H9 (cell line): ENCODE data around the gene SRGAP3. TPM values are rescaled to one million over a fixed set of nuclear protein-coding genes. Genes with fewer than 3 reads are reported as not detected.

ENCODE experiments used
- DNase-seq: peaks from one replicate; pipeline ENCODE4 v3.0.0-alpha.2; 2017
- H2AFZ ChIP-seq: one replicate; pipeline ENCODE4 v1.6.1; 2013; ENCODE audit warnings: mild to moderate bottlenecking, low read length, control low read depth, moderate library complexity
- H2AK5ac ChIP-seq: 2 replicates; pipeline ENCODE4 v1.6.1; 2013; ENCODE audit warnings: low read length, control low read depth, mixed read lengths; ENCODE audit not compliant: insufficient read length
- H2BK120ac ChIP-seq: one replicate; pipeline ENCODE4 v1.6.1; 2013; ENCODE audit warnings: low read depth, mild to moderate bottlenecking, low read length, control low read depth, inconsistent platforms; ENCODE audit not compliant: poor library complexity, severe bottlenecking
- H2BK12ac ChIP-seq: 2 replicates; pipeline ENCODE4 v1.6.1; 2013; ENCODE audit warnings: low read length, control low read depth, mixed read lengths, low read depth; ENCODE audit not compliant: insufficient read length
- H2BK15ac ChIP-seq: 2 replicates; pipeline ENCODE4 v1.6.1; 2013; ENCODE audit warnings: low read depth, low read length, control low read depth
- H2BK20ac ChIP-seq: one replicate; pipeline ENCODE4 v1.6.1; 2013; ENCODE audit warnings: low read depth, mild to moderate bottlenecking, low read length, control low read depth, inconsistent platforms; ENCODE audit not compliant: poor library complexity, severe bottlenecking
- H2BK5ac ChIP-seq: 2 replicates; pipeline ENCODE4 v1.6.1; 2013; ENCODE audit warnings: low read length, control low read depth, mixed read lengths; ENCODE audit not compliant: insufficient read length
- H3K14ac ChIP-seq: 2 replicates; pipeline ENCODE4 v1.6.1; 2013; ENCODE audit warnings: low read length, control low read depth; ENCODE audit not compliant: insufficient read depth
- H3K18ac ChIP-seq: 2 replicates; pipeline ENCODE4 v1.6.1; 2013; ENCODE audit warnings: low read depth, mild to moderate bottlenecking, mixed read lengths, low read length, control low read depth; ENCODE audit not compliant: insufficient read length
- H3K23ac ChIP-seq: 2 replicates; pipeline ENCODE4 v1.6.1; 2013; ENCODE audit warnings: low read length, control low read depth, mixed read lengths, low read depth; ENCODE audit not compliant: insufficient read length
- H3K23me2 ChIP-seq: 2 replicates; pipeline ENCODE4 v1.6.1; 2013; ENCODE audit warnings: low read depth, mild to moderate bottlenecking, mixed read lengths, low read length, control low read depth; ENCODE audit not compliant: insufficient read length, poor library complexity, severe bottlenecking
- H3K27ac ChIP-seq: 2 replicates; pipeline ENCODE4 v1.5.1; 2013; ENCODE audit warnings: low read length, control low read depth, mixed read lengths, low read depth; ENCODE audit not compliant: insufficient read length
- H3K27me3 ChIP-seq: 2 replicates; pipeline ENCODE4 v1.6.1; 2013; ENCODE audit warnings: low read length, control low read depth, inconsistent platforms; ENCODE audit not compliant: insufficient read depth
- H3K4ac ChIP-seq: 2 replicates; pipeline ENCODE4 v1.6.1; 2013; ENCODE audit warnings: low read depth, mild to moderate bottlenecking, control low read depth, inconsistent platforms, low read length, moderate library complexity
- H3K4me1 ChIP-seq: 2 replicates; pipeline ENCODE4 v1.6.1; 2013; ENCODE audit warnings: low read length, control low read depth, inconsistent platforms; ENCODE audit not compliant: insufficient read depth
- H3K4me2 ChIP-seq: 2 replicates; pipeline ENCODE4 v1.6.1; 2013; ENCODE audit warnings: low read length, control low read depth, mixed read lengths; ENCODE audit not compliant: insufficient read length, insufficient read depth
- H3K56ac ChIP-seq: 2 replicates; pipeline ENCODE4 v1.6.1; 2013; ENCODE audit warnings: low read depth, mild to moderate bottlenecking, mixed read lengths, low read length, control low read depth; ENCODE audit not compliant: insufficient read length
- H3K79me1 ChIP-seq: 2 replicates; pipeline ENCODE4 v1.6.1; 2013; ENCODE audit warnings: low read depth, mild to moderate bottlenecking, moderate library complexity, low read length, control low read depth, inconsistent platforms; ENCODE audit not compliant: insufficient read depth, poor library complexity, severe bottlenecking
- H3K79me2 ChIP-seq: 2 replicates; pipeline ENCODE4 v1.6.1; 2013; ENCODE audit warnings: low read length, control low read depth, inconsistent platforms; ENCODE audit not compliant: insufficient read depth
- H3K9ac ChIP-seq: 2 replicates; pipeline ENCODE4 v1.6.1; 2013; ENCODE audit warnings: low read length, control low read depth, mixed read lengths; ENCODE audit not compliant: insufficient read length; ENCODE audit errors: extremely low read depth
- H3K9me3 ChIP-seq: one replicate; pipeline ENCODE4 v1.6.1; 2013; ENCODE audit warnings: low read depth, low read length, inconsistent platforms; ENCODE audit not compliant: control insufficient read depth
- H3T11ph ChIP-seq: one replicate; pipeline ENCODE4 v1.6.1; 2013; ENCODE audit warnings: mild to moderate bottlenecking, low read length, control low read depth, inconsistent platforms
- H4K20me1 ChIP-seq: one replicate; pipeline ENCODE4 v1.6.1; 2013; ENCODE audit not compliant: control insufficient read depth, insufficient read length, insufficient read depth
- H4K5ac ChIP-seq: 2 replicates; pipeline ENCODE4 v1.6.1; 2013; ENCODE audit warnings: low read depth, mild to moderate bottlenecking, mixed read lengths, low read length, control low read depth; ENCODE audit not compliant: insufficient read length
- H4K8ac ChIP-seq: replicated peaks from 2 replicates; pipeline ENCODE4 v1.6.1; 2013; ENCODE audit warnings: low read length, control low read depth, mixed read lengths, low read depth; ENCODE audit not compliant: insufficient read length
- H4K91ac ChIP-seq: 2 replicates; pipeline ENCODE4 v1.6.1; 2013; ENCODE audit warnings: low read depth, mild to moderate bottlenecking, moderate library complexity, mixed read lengths, low read length, control low read depth; ENCODE audit not compliant: insufficient read length
- H3K27ac Mint-ChIP-seq, 3 experiments: 2 replicates in 2 of 3; 3 replicates in 1 of 3; pipeline ENCODE4 v1.8.0; 2020 to 2021; ENCODE audit warnings: mixed read lengths in 3 of 3, mild to moderate bottlenecking in 1 of 3, moderate library complexity in 1 of 3
- H3K27me3 Mint-ChIP-seq: 2 replicates; pipeline ENCODE4 v1.8.0; 2021; ENCODE audit warnings: low read depth, mild to moderate bottlenecking, moderate library complexity, mixed read lengths
- H3K36me3 Mint-ChIP-seq, 3 experiments: 2 replicates in 2 of 3; 3 replicates in 1 of 3; pipeline ENCODE4 v1.8.0; 2020 to 2021; ENCODE audit warnings: low read depth in 3 of 3, mixed read lengths in 3 of 3; ENCODE audit not compliant: insufficient read depth in 1 of 3
- H3K4me1 Mint-ChIP-seq, 2 experiments: 2 replicates each; pipeline ENCODE4 v1.8.0; 2020; ENCODE audit warnings: mixed read lengths in 2 of 2
- H3K4me3 Mint-ChIP-seq, 2 experiments: 2 replicates in 1 of 2; 3 replicates in 1 of 2; pipeline ENCODE4 v1.8.0; 2020 to 2021; ENCODE audit warnings: mild to moderate bottlenecking in 2 of 2, mixed read lengths in 2 of 2, moderate library complexity in 1 of 2
- H3K9me3 Mint-ChIP-seq, 2 experiments: 2 replicates in 1 of 2; 3 replicates in 1 of 2; pipeline ENCODE4 v1.8.0; 2020; ENCODE audit warnings: mild to moderate bottlenecking in 2 of 2, mixed read lengths in 2 of 2, moderate library complexity in 1 of 2
- CTCF ChIP-seq: fragments of 200-600 bp; sonication (generic); conservative IDR thresholded peaks from 3 replicates; pipeline ENCODE4 v1.8.0; 2021; ENCODE audit warnings: antibody characterized with exemption, mild to moderate bottlenecking
- WGBS: extraction: QIAGEN DNeasy Blood & Tissue Kit; methylation state at CpG from one replicate; pipeline ENCODE4 v1.1.7; 2013; ENCODE audit warnings: missing lambda C conversion rate, low lambda C conversion rate, mixed read lengths; ENCODE audit not compliant: insufficient read length; ENCODE audit errors: extremely low coverage; 5-methylcytosine and 5-hydroxymethylcytosine counted together
- total RNA-seq: library from RNA; stranded (reverse); gene quantifications from 2 replicates; pipeline ENCODE4 v1.2.1, GENCODE V29; 2021

SRGAP3 gene
- total RNA-seq, 1 experiment from 2014 or later = 3.4 TPM

GRCh38 chr3:9035961-9036360, 213.5 kb downstream of the SRGAP3 start:
- no peaks in the 10 kb centered on the region for H3K79me2 ChIP-seq
- H3K9ac ChIP-seq = no peak overlapping the region
- no CpG with 5 or more reads among the region's 2 CpGs for WGBS
- DNase-seq = no peak
- H4K8ac ChIP-seq = no peak overlapping the region
- H3K4me2 ChIP-seq = no peak overlapping the region
- H3K4ac ChIP-seq = no peak overlapping the region
- no peaks in the 10 kb centered on the region for H3K79me1 ChIP-seq
- no peak overlapping the region for H3K14ac ChIP-seq
- H2BK15ac ChIP-seq = no peak overlapping the region
- no peaks in the 10 kb centered on the region for H3K9me3 Mint-ChIP-seq
- no peak overlapping the region for H3K18ac ChIP-seq
- no peak overlapping the region for H2BK120ac ChIP-seq
- no peak overlapping the region for H3K27ac ChIP-seq
- no peak overlapping the region for H4K91ac ChIP-seq
- H3K27ac Mint-ChIP-seq = no peak overlapping the region
- no peak for TF ChIP-seq CTCF
- H3K9me3 ChIP-seq = no peaks in the 10 kb centered on the region
- H4K20me1 ChIP-seq = no peaks in the 10 kb centered on the region
- H3T11ph ChIP-seq = no peak overlapping the region
- no peak overlapping the region for H2AFZ ChIP-seq
- no peaks in the 10 kb centered on the region for H3K27me3 ChIP-seq
- H2BK5ac ChIP-seq = no peak overlapping the region
- H3K4me1 ChIP-seq = no peaks in the 10 kb centered on the region
- no peak overlapping the region for H3K4me3 Mint-ChIP-seq
- no peaks in the 10 kb centered on the region for H3K36me3 Mint-ChIP-seq
- peaks cover 7 to 9% of the 10 kb centered on the region in 2 experiments for H3K4me1 Mint-ChIP-seq
- no peak overlapping the region for H2BK12ac ChIP-seq
- H3K23ac ChIP-seq = no peak overlapping the region
- H2AK5ac ChIP-seq = no peak overlapping the region
- H2BK20ac ChIP-seq = no peak overlapping the region
- H3K27me3 Mint-ChIP-seq = no peaks in the 10 kb centered on the region; the same call in 1 of the 2 replicates
- no peak overlapping the region for H4K5ac ChIP-seq
- H3K56ac ChIP-seq = no peak overlapping the region
- H3K23me2 ChIP-seq = no peaks in the 10 kb centered on the region
